GM18861 (cell line): Measurements from ENCODE around the gene ZNF81.
A peak's percentile ranks its signal among the peaks of the same experiment; 100 is the strongest.
"Not testable (repeated sequence)": the region's sequence is repeated elsewhere in the genome, so short reads cannot be mapped to it uniquely, and the experiment has no call there.

Experiments
- ATAC-seq: cut with Tn5 transposase; IDR thresholded peaks from one replicate; pipeline ENCODE4 v1.9.1; 2021; ENCODE audit not compliant: unreplicated experiment

Gene ZNF81

GRCh38 chrX:47836164-47837072, at the start of gene ZNF81:
Gene ZNF81 (plus strand): TSS chrX:47836902. CDS start chrX:47846268, 9,366 bp downstream.
- ATAC-seq = peak; percentile 80

- no peak for ATAC-seq
Measured at GRCh38 chrX:47796433-47796906, 40.2 kb upstream of the ZNF81 start.

GRCh38 chrX:47797084-47797483, 39.6 kb upstream of the ZNF81 start:
- ATAC-seq = no peak

- ATAC-seq = no peak
Measured at GRCh38 chrX:47798861-47799260, 37.8 kb upstream of the ZNF81 start.

GRCh38 chrX:47802589-47802988, 34.1 kb upstream of the ZNF81 start:
- no peak for ATAC-seq

- ATAC-seq = not testable (repeated sequence)
Measured at GRCh38 chrX:47803103-47803502, 33.6 kb upstream of the ZNF81 start.

GRCh38 chrX:47804315-47804714, 32.4 kb upstream of the ZNF81 start:
- ATAC-seq = no peak

- not testable (repeated sequence) for ATAC-seq
Measured at GRCh38 chrX:47805844-47806243, 30.9 kb upstream of the ZNF81 start.

GRCh38 chrX:47806415-47807271, 30.1 kb upstream of the ZNF81 start:
- ATAC-seq = not testable (repeated sequence)

GRCh38 chrX:47807272-47807538, 29.5 kb upstream of the ZNF81 start:
- not testable (repeated sequence) for ATAC-seq

- ATAC-seq = no peak
Measured at GRCh38 chrX:47807548-47807947, 29.2 kb upstream of the ZNF81 start.

GRCh38 chrX:47808904-47809788, 27.6 kb upstream of the ZNF81 start:
- ATAC-seq = no peak

GRCh38 chrX:47814851-47815250, 21.9 kb upstream of the ZNF81 start:
- no peak for ATAC-seq

GRCh38 chrX:47815901-47816845, 20.5 kb upstream of the ZNF81 start:
- no peak for ATAC-seq

GRCh38 chrX:47817421-47817820, 19.3 kb upstream of the ZNF81 start:
- ATAC-seq = no peak

GRCh38 chrX:47817897-47818296, 18.8 kb upstream of the ZNF81 start:
- ATAC-seq = no peak

GRCh38 chrX:47828984-47829383, 7.7 kb upstream of the ZNF81 start:
- no peak for ATAC-seq

- no peak for ATAC-seq
Measured at GRCh38 chrX:47831788-47832187, 4.9 kb upstream of the ZNF81 start.

- no peak for ATAC-seq
Measured at GRCh38 chrX:47838361-47838760, 1.7 kb downstream of the ZNF81 start.

- ATAC-seq = no peak
Measured at GRCh38 chrX:47840111-47840510, 3.4 kb downstream of the ZNF81 start.
